ENCODE measurements around the gene ACIN1. TPM values are rescaled to one million over a fixed set of nuclear protein-coding genes. Genes with fewer than 3 reads are reported as not detected.
A peak's percentile ranks its signal among the peaks of the same experiment; 100 is the strongest.

ACIN1 gene
- total and polyA plus RNA-seq, 12 donors = 73.1 to 431 (median 133) TPM

GRCh38 chr14:23068789-23069412, 26.0 kb downstream of the ACIN1 start:
- peak overlapping the region in 3 of 5 donors; percentile 18 to 67 (median 66) for H3K27ac ChIP-seq
- H3K9me3 ChIP-seq (replicated peaks in 1 of 3) = no peaks in the 10 kb centered on the region
- peaks cover 0 to 63% of the 10 kb centered on the region in 2 donors for H3K36me3 ChIP-seq (replicated peaks in 1 of 2)
- no peaks in the 10 kb centered on the region for H3K27me3 ChIP-seq
- intact Hi-C loops (cut with DNase I) = loop anchor here (5.0 kb wide), 2 partner anchors 33 to 43 kb away; partner anchors contain the start of gene CIROP (in 1 of the 2)
- 15 to 21% (median 18%) methylated on average over 8 of the region's 8 CpGs for WGBS, 4 donors
- peak; percentile 85 to 95 (median 87) for DNase-seq
- TF ChIP-seq CTCF (IDR thresholded peaks at IDR 0.05) (peak; percentile 98 to 100 (median 99)), POLR2A (IDR thresholded peaks at IDR 0.05) (no peak)
- H3K4me3 ChIP-seq = no peak overlapping the region
- H3K4me1 ChIP-seq (replicated peaks in 1 of 2) = peaks cover 21 to 48% of the 10 kb centered on the region in 2 donors

GRCh38 chr14:23067847-23068788, 26.8 kb downstream of the ACIN1 start:
- H3K4me3 ChIP-seq = no peak overlapping the region
- peak in 2 of 7 donors; percentile 16 to 62 for DNase-seq
- intact Hi-C loops (cut with DNase I) = loop anchor here (5.0 kb wide), 2 partner anchors 34 to 44 kb away; partner anchors contain the start of gene CIROP (in 1 of the 2)
- H3K27me3 ChIP-seq = no peaks in the 10 kb centered on the region
- 55 to 63% (median 60%) methylated on average over 9 to 14 of the region's 14 CpGs for WGBS, 4 donors
- H3K27ac ChIP-seq = peak overlapping the region in 2 of 5 donors; percentile 32 to 67
- peaks cover 20 to 48% of the 10 kb centered on the region in 2 donors for H3K4me1 ChIP-seq (replicated peaks in 1 of 2)
- peaks cover 0 to 63% of the 10 kb centered on the region in 2 donors for H3K36me3 ChIP-seq (replicated peaks in 1 of 2)
- H3K9me3 ChIP-seq (replicated peaks in 1 of 3) = no peaks in the 10 kb centered on the region
- TF ChIP-seq CTCF (IDR thresholded peaks at IDR 0.05) (no peak), POLR2A (IDR thresholded peaks at IDR 0.05) (no peak)

GRCh38 chr14:23066855-23067744, 27.8 kb downstream of the ACIN1 start:
- intact Hi-C loops (cut with DNase I) = loop anchor here (5.0 kb wide), 2 partner anchors 35 to 45 kb away; partner anchors contain the start of gene CIROP (in 1 of the 2)
- Histone ChIP-seq H3K4me3 (no peak overlapping the region), H3K27ac (peak overlapping the region in 1 of 5 donors; percentile 1), H3K27me3 (no peaks in the 10 kb centered on the region), H3K36me3 (replicated peaks in 1 of 2) (peaks cover 0 to 67% of the 10 kb centered on the region in 2 donors), H3K9me3 (replicated peaks in 1 of 3) (no peaks in the 10 kb centered on the region), H3K4me1 (replicated peaks in 1 of 2) (peaks cover 10 to 45% of the 10 kb centered on the region in 2 donors)
- DNase-seq = peak in 2 of 7 donors; percentile 12 to 54
- TF ChIP-seq POLR2A (IDR thresholded peaks at IDR 0.05) (no peak), CTCF (IDR thresholded peaks at IDR 0.05) (no peak)
- WGBS, 4 donors = 79 to 83% (median 80%) methylated on average over 22 to 23 of the region's 23 CpGs
